Ectodermal cell (in vitro differentiated cells): Measurements from ENCODE around the gene MYO1G.

Source experiments
- H3K27ac ChIP-seq: 2 replicates; pipeline ENCODE4 v1.7.0; 2013; ENCODE audit warnings: mild to moderate bottlenecking, low read depth, low read length; ENCODE audit not compliant: insufficient read depth, poor library complexity, severe bottlenecking
- H3K27me3 ChIP-seq: 2 replicates; pipeline ENCODE4 v1.7.0; 2013; ENCODE audit warnings: mild to moderate bottlenecking, low read length; ENCODE audit not compliant: insufficient read depth, control insufficient read depth, poor library complexity, severe bottlenecking
- H3K36me3 ChIP-seq: one replicate; pipeline ENCODE4 v1.7.0; 2013; ENCODE audit warnings: low read length; ENCODE audit not compliant: control insufficient read depth, insufficient read depth
- H3K4me1 ChIP-seq: one replicate; pipeline ENCODE4 v1.7.0; 2013; ENCODE audit warnings: low read length; ENCODE audit not compliant: control insufficient read depth, insufficient read depth
- H3K4me3 ChIP-seq: 2 replicates; pipeline ENCODE4 v1.7.0; 2013; ENCODE audit warnings: low read depth, low read length, control low read depth; ENCODE audit not compliant: insufficient read depth
- H3K9me3 ChIP-seq: 2 replicates; pipeline ENCODE4 v1.7.0; 2013; ENCODE audit warnings: mild to moderate bottlenecking, low read length, moderate library complexity; ENCODE audit not compliant: control insufficient read depth
- WGBS, 2 experiments: methylation state at CpG; one replicate each; pipeline ENCODE4 v1.1.7; 2013; ENCODE audit warnings: missing lambda C conversion rate in 2 of 2; 5-methylcytosine and 5-hydroxymethylcytosine counted together

The MYO1G gene

GRCh38 chr7:44912775-44913347, 66.0 kb downstream of the MYO1G start:
- Histone ChIP-seq H3K36me3 (no peaks in the 10 kb centered on the region), H3K27me3 (no peaks in the 10 kb centered on the region), H3K4me3 (no peak overlapping the region), H3K9me3 (no peaks in the 10 kb centered on the region), H3K4me1 (no peaks in the 10 kb centered on the region), H3K27ac (no peak overlapping the region)
- 57 to 60% methylated on average over 6 to 7 of the region's 7 CpGs for WGBS, 2 experiments
